ENCODE measurements around the gene ZNF660.

GRCh38 chr3:44562147-44562546 is 22.6 kb upstream of the ZNF660 start:
- TF ChIP-seq CTCF (IDR thresholded peaks at IDR 0.05) (no peak), POLR2A (IDR thresholded peaks at IDR 0.05) (no peak)
